ENCODE results near the gene KDM3B.
A peak's percentile ranks its signal among the peaks of the same experiment; 100 is the strongest.
"Not testable (repeated sequence)": the region's sequence is repeated elsewhere in the genome, so short reads cannot be mapped to it uniquely, and the experiment has no call there.

KDM3B gene

DNA sequence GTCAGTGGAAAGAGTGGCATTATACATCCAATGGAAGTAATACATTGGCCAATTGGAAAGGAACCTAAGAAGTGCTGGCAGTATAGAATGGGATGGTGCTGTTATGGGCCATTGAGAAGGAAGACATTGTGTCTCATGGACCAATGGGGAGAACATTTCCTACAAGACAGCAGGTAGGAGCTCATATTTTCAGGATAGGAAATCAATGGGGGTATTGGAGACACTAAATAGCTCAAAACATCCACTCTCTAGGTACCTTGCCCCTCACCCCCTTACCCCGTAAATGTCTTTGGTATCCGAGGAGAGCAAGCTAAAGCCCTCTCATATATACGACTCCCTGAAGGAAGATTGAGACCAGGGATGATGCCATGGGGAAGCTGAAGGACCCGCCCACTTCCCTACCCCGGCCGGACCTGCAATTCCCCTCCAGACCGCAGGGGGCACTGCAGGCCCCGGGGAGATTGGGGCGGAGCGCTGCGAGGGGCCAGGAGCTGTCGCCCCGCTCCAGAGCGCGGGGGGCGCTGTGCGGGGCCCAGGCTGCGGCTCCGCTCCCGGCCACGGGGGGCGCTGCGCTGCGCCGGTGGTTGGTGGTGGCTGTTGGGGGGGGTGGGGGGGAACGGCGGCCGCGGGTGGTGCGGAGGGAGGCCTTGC is at the start of gene KDM3B:
Gene KDM3B, plus strand, starts transcription at position 615 of the 651 bp plus-strand sequence. CDS start 111 bp downstream, outside the sequence.
- DNase-seq (ENCODE audit: low read depth) = peak; percentile 78

GRCh38 chr5:138303372-138303771 is 49.1 kb upstream of the KDM3B start:
- DNase-seq (ENCODE audit: low read depth) = no peak

- DNase-seq (ENCODE audit: low read depth) = no peak
Observed at GRCh38 chr5:138305797-138306196, 46.7 kb upstream of the KDM3B start.

GRCh38 chr5:138315751-138316278 is 36.7 kb upstream of the KDM3B start:
- DNase-seq (ENCODE audit: low read depth) = no peak

GRCh38 chr5:138316355-138316754 is 36.1 kb upstream of the KDM3B start:
- DNase-seq (ENCODE audit: low read depth) = no peak

DNA sequence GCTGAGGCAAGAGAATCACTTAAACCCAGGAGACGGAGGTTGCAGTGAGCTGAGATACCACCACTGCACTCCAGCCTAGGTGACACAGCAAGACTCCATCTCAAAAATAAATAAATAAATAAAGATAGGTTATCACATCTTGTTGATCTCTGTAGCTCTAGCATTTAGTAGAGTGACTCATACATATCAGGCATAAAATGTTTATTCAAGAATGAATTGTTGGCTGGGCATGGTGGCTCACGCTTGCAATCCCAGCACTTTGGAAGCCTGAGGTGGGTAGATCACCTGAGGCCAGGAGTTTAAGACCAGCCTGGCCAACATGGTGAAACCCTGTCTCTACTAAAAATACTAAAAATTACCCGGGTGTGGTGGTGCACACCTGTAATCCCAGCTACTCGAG is 34.3 kb upstream of the KDM3B start:
- DNase-seq (ENCODE audit: low read depth) = not testable (repeated sequence)

GRCh38 chr5:138330813-138331448 is 21.6 kb upstream of the KDM3B start:
- no peak for DNase-seq (ENCODE audit: low read depth)

DNA sequence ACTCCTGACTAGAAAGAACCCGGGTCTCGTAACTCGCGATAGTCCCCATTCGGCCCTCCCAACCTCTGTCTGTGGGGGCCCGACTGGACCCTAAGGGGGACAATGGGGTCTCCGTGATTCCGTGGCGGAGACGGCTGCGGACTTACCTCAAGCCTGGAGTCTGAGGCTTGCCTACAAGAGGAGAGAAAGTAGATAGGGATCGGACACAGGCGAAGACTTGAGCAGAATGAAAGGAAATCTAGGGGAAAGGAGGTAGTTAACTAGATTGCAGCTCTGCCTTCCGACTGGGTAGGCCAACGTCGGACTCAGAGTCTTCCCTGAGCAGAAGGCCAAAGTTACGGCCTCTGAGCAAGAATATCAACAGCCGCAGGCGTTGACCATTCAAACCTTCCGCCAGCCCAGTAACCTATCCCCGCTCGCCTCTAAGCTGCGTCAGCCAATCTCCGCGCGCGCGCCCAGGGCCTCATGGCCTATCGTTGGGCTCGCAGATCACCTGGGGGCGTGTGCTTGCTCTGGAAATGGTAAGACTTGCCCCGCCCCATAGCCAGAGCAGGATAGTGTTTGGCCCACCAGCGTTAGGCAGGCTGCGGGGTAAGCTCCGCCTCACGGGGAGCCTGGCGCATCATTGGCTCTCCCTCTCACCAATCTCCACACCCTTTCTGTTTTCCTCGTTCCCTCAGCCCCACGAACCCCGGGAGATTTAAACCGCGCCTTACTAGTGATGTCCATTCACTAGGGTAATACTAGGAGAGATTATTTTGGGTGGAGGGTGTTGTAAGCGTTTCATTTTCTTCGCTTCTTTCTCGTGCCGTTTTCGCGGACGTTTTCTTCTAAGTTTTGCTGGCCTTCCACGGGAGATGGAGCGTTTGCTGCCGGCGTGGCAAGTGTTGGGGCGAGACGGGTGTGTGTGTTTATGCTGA is 20.8 kb upstream of the KDM3B start, which contains the start of gene CDC25C:
Gene CDC25C, minus strand, starts transcription at position 356 of the 920 bp plus-strand sequence. CDS start 624 bp downstream, outside the sequence.
- peak; percentile 99 for DNase-seq (ENCODE audit: low read depth)

GRCh38 chr5:138334867-138335447 is 17.5 kb upstream of the KDM3B start:
- DNase-seq (ENCODE audit: low read depth) = no peak

- peak; percentile 81 for DNase-seq (ENCODE audit: low read depth)
Observed at GRCh38 chr5:138336952-138337684, 15.4 kb upstream of the KDM3B start.

GRCh38 chr5:138337685-138338410 is 14.6 kb upstream of the KDM3B start, which contains the start of gene FAM53C:
Gene FAM53C, plus strand, starts transcription at chr5:138338266. Its CDS starts 3,070 bp downstream, at chr5:138341336.
- peak; percentile 92 for DNase-seq (ENCODE audit: low read depth)

GRCh38 chr5:138338411-138339090 is 13.9 kb upstream of the KDM3B start:
- no peak for DNase-seq (ENCODE audit: low read depth)

DNA sequence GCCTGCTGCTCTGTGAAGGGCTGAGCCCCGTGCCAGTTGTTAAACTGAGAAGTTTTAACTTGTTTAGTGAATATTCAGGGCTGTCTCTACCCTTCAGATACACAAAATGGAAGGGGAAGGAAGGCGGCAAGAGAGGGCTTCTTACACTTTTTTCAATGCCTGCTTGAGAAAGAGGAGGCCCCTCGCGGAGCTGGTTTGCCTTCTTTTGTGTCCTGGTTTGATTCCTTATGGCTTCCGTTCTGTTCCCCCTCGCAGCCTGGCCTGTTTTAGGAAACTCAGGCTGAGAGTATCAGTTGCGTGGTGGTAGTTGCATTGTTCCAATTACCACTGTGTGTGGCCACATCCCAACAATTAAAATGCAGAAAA is 13.4 kb upstream of the KDM3B start:
- DNase-seq (ENCODE audit: low read depth) = peak; percentile 23

DNA sequence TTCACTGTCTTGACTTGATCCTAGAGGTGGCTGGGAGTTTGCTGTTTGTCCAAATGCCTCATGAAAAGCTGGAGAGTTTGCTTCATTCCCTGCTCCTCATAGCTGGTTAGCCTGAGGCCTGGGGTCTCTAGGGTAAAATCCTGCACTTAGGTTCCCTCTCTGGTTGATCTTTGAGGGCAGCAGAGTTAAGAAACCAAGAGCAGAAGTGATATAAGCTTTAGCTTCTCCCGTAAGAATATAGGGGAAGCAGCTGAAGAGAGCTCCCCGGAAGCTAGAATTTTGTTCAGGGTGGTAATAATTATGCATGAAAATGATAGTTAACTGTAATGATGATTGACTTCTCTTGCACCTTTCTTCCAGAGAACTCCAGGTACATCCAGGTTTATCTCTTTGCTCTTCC is 13.0 kb upstream of the KDM3B start:
- DNase-seq (ENCODE audit: low read depth) = no peak

DNA sequence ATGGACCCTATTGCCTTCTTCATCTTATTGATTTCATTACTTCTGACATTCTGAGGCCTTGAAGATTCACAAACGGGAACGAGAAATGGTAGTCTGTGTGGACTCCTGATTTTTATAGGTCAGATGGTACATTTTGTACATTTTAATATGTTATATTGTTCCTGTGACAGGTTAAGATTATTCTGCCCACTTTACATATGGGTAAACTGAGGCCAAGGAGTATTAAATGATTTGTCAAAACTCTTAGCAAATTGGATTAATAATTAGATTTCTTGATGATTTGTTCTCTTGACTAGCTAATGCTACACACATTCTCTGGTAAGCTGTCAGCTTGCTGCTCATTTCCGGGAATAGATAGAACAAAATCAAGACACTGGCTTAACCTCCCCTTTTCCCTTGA is 12.5 kb upstream of the KDM3B start:
- DNase-seq (ENCODE audit: low read depth) = no peak

DNA sequence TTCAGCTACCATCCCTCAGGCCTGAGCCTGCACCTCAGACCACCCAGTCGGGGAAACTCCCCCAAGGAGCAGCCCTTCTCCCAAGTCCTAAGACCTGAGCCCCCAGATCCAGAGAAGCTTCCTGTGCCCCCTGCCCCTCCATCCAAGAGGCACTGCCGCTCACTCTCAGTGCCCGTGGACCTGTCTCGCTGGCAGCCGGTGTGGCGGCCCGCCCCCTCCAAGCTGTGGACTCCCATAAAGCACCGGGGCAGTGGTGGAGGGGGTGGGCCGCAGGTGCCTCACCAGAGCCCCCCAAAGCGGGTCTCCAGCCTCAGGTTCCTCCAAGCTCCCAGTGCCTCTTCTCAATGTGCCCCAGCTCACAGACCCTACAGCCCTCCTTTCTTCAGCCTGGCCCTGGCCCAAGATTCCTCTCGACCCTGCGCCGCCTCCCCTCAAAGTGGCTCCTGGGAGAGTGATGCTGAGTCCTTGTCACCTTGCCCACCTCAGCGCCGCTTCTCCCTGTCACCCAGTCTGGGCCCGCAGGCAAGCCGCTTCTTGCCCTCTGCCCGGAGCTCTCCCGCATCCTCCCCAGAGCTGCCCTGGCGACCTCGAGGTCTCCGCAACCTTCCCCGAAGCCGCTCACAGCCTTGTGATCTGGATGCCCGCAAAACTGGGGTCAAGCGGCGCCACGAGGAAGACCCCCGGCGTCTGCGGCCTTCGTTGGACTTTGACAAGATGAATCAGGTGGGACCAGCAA is 7.4 kb upstream of the KDM3B start:
- DNase-seq (ENCODE audit: low read depth) = no peak

DNA sequence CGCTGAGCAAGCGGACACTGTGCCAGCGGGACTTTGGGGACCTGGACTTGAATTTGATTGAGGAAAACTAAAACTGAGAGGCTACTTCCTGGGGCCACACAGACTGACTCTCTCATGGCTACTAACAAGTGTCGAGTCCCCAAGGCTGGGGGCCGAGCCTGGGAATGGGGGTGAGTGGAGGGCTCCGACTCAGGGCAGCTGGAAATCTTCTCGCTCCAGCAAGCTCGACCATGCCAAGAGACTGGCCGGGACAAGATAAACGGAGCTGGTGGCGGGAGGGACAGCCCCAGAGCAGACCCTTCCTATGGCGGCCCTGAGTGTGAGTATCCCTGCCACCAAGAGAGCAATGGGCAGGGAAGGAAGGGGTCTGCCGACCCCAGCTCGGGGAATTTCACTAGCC is 5.6 kb upstream of the KDM3B start:
- DNase-seq (ENCODE audit: low read depth) = no peak

DNA sequence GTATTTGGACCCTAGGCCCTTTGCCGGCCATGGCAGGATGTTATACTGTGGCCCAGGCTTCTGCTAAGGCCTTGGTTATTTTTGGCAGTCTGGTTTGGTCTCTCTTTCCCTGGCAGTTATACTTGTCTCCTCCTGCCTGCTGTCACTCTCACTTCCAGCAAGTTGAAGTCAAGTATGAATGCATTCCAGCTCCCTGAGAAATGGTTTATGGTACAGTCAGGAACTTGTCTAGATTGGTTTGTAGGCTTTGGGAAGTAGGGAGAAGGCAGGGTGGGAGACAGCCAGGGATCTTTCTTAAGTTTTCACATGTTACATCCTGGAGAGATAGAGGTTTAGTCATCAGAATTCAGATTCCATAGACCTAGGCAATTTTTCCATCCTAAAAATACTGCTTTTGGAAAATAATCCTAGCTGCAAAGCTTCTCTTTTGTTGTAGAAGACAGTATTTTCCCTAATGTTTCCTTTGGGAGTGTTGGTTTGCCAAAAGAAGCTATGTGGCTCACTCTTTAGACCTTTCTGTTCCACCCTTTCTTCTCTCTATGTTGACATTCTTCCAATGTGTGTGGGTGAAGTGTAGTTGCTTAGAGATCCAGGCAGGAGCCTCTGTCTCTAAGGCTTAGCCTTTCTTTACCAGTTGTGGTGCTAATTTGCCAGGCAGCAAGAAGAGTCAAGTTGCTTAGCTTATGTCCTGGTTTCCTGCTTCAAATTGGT is 2.5 kb upstream of the KDM3B start:
- DNase-seq (ENCODE audit: low read depth) = peak; percentile 15

- no peak for DNase-seq (ENCODE audit: low read depth)
Observed at GRCh38 chr5:138350563-138350890, 2.0 kb upstream of the KDM3B start.

Data from fibroblast of gingiva (primary cell).